GM12878 (cell line): Measurements from ENCODE around the gene WDR45B. TPM values are rescaled to one million over a fixed set of nuclear protein-coding genes. Genes with fewer than 3 reads are reported as not detected.

Source experiments
- ATAC-seq: fragments of 200-7000 bp; cut with Tn5 transposase; 3 replicates; pipeline ENCODE4 v1.9.1; 2020; ENCODE audit warnings: mild to moderate bottlenecking, moderate library complexity
- BruUV-seq: library from RNA; stranded (reverse); fragments of 400-500 nt; replicated peaks from 2 replicates; lab custom pipeline; 2021; lab: Mats Ljungman, UMichigan
- CTCF ChIA-PET: fragments of 300-600 bp; sonication (Branson Sonifier 250); formaldehyde crosslinking; extraction: SDS; loops from one replicate; lab custom pipeline; 2021; ENCODE audit warnings: inconsistent platforms; lab: Yijun Ruan, JAX
- POLR2A ChIA-PET: fragments of 350-600 bp; formaldehyde crosslinking; extraction: SDS; loops from one replicate; lab custom pipeline; 2021; ENCODE audit warnings: inconsistent platforms; lab: Charles Lee
- RAD21 ChIA-PET: fragments of 300-600 bp; sonication (Branson Sonifier 250); formaldehyde crosslinking; loops from one replicate; lab custom pipeline; 2023; ENCODE audit warnings: antibody characterized with exemption; ENCODE audit not compliant: unreplicated experiment; lab: Charles Lee
- SMC1A ChIA-PET: fragments of 300-600 bp; sonication (Branson Sonifier 250); formaldehyde crosslinking; loops from one replicate; lab custom pipeline; 2023; ENCODE audit not compliant: unreplicated experiment, uncharacterized antibody; lab: Charles Lee
- DNase-seq: peaks from one replicate; pipeline ENCODE4 v3.0.0-alpha.2; 2011; ENCODE audit warnings: low read depth, low spot score
- FAIRE-seq: peaks from 3 replicates; lab custom pipeline; 2011; peaks lifted over from hg19 to GRCh38; lab: Jason Lieb, UNC
- H2AFZ ChIP-seq: 2 replicates; pipeline ENCODE4 v1.6.0; 2011; ENCODE audit warnings: low read depth, low read length, control low read depth; ENCODE audit not compliant: control insufficient read depth
- H3K27ac ChIP-seq: 2 replicates; pipeline ENCODE4 v1.5.1; 2011; ENCODE audit warnings: control low read depth; ENCODE audit not compliant: control insufficient read depth, insufficient read depth
- H3K27me3 ChIP-seq, 2 experiments: replicated peaks in 1 of 2; 2 replicates each; pipeline versions ENCODE4 v1.6.0 to v1.6.1; 2011; ENCODE audit warnings: low read length in 1 of 2; ENCODE audit not compliant: control insufficient read depth in 2 of 2, insufficient read depth in 2 of 2
- H3K36me3 ChIP-seq, 2 experiments: 2 replicates each; pipeline ENCODE4 v1.5.1; 2011; ENCODE audit warnings: low read length in 1 of 2; ENCODE audit not compliant: control insufficient read depth in 2 of 2, insufficient read depth in 2 of 2
- H3K4me1 ChIP-seq: 2 replicates; pipeline ENCODE4 v1.6.1; 2011; ENCODE audit warnings: mild to moderate bottlenecking, low read length, moderate library complexity, mixed read lengths; ENCODE audit not compliant: control insufficient read depth, insufficient read depth
- H3K4me2 ChIP-seq: 2 replicates; pipeline ENCODE4 v1.6.0; 2011; ENCODE audit warnings: control low read depth; ENCODE audit not compliant: control insufficient read depth, insufficient read depth
- H3K4me3 ChIP-seq: fragments of 200-600 bp; sonication (generic); 2 replicates; pipeline ENCODE4 v1.5.1; 2016
- H3K79me2 ChIP-seq: 2 replicates; pipeline ENCODE4 v1.6.0; 2011; ENCODE audit warnings: low read length; ENCODE audit not compliant: control insufficient read depth, insufficient read depth
- H3K9ac ChIP-seq: 2 replicates; pipeline ENCODE4 v1.8.0; 2011; ENCODE audit warnings: low read length, control low read depth, mixed read lengths; ENCODE audit not compliant: control insufficient read depth, insufficient read depth
- H3K9me3 ChIP-seq: replicated peaks from 3 replicates; pipeline ENCODE4 v1.5.1; 2011; ENCODE audit warnings: mild to moderate bottlenecking, low read length; ENCODE audit not compliant: control insufficient read depth, insufficient read depth
- H4K20me1 ChIP-seq: 2 replicates; pipeline ENCODE4 v1.6.0; 2011; ENCODE audit not compliant: control insufficient read depth, insufficient read depth
- CTCF ChIP-seq, 3 experiments: IDR thresholded peaks in 2 of 3; conservative IDR thresholded peaks in 1 of 3; 2 replicates each; pipeline ENCODE4 v1.5.1; 2011; ENCODE audit warnings: low read depth in 3 of 3, low read length in 3 of 3, mild to moderate bottlenecking in 3 of 3, control low read depth in 2 of 3, moderate library complexity in 2 of 3, inconsistent platforms in 1 of 3, mixed read lengths in 1 of 3; ENCODE audit not compliant: control insufficient read depth in 2 of 3, insufficient read depth in 1 of 3; ENCODE audit errors: extremely low read depth in 1 of 3
- E2F4 ChIP-seq: IDR thresholded peaks from 2 replicates; pipeline ENCODE4 v1.6.1; 2012; ENCODE audit warnings: low read depth, low read length, improper control_type of control experiment
- EED ChIP-seq: sonication (generic); IDR thresholded peaks from 2 replicates; pipeline ENCODE4 v1.6.1; 2016; ENCODE audit warnings: antibody characterized with exemption, low read depth
- IKZF1 ChIP-seq: fragments of 450-650 bp; conservative IDR thresholded peaks from 2 replicates; pipeline ENCODE4 v1.6.1; 2017; ENCODE audit warnings: antibody characterized with exemption, mild to moderate bottlenecking
- KLF5 ChIP-seq: fragments of 450-650 bp; IDR thresholded peaks from 2 replicates; pipeline ENCODE4 v1.6.1; 2014; ENCODE audit warnings: mild to moderate bottlenecking; ENCODE audit not compliant: partially characterized antibody
- PAX8 ChIP-seq: fragments of 450-650 bp; IDR thresholded peaks from 2 replicates; pipeline ENCODE4 v1.6.1; 2017; ENCODE audit warnings: mild to moderate bottlenecking, moderate library complexity
- PBX3 ChIP-seq: IDR thresholded peaks from 2 replicates; pipeline ENCODE4 v1.6.1; 2011; ENCODE audit warnings: mild to moderate bottlenecking, low read depth, low read length, moderate library complexity; ENCODE audit not compliant: insufficient replicate concordance
- RELB ChIP-seq: fragments of 450-650 bp; IDR thresholded peaks from 2 replicates; pipeline ENCODE4 v1.6.1; 2017; ENCODE audit warnings: low read depth, mild to moderate bottlenecking, moderate library complexity
- USF1 ChIP-seq: IDR thresholded peaks from 2 replicates; pipeline ENCODE4 v1.6.1; 2011; ENCODE audit warnings: borderline replicate concordance, low read depth, mild to moderate bottlenecking, moderate library complexity, mixed read lengths, low read length; ENCODE audit not compliant: insufficient read depth; ENCODE audit errors: extremely low read length
- ZBED1 ChIP-seq: IDR thresholded peaks from 2 replicates; pipeline ENCODE4 v1.6.1; 2016; ENCODE audit warnings: borderline replicate concordance
- WGBS: methylation state at CpG from one replicate; pipeline ENCODE4 v1.1.6; 2016; ENCODE audit warnings: low lambda C conversion rate; ENCODE audit not compliant: insufficient replicate concordance, insufficient coverage; ENCODE audit errors: missing lambda C conversion rate; 5-methylcytosine and 5-hydroxymethylcytosine counted together
- in situ Hi-C: fragments of 300-500 bp; cut with MboI; formaldehyde crosslinking; loops from 9 replicates; pipeline ENCODE4 v1.14.3; 2018; ENCODE audit warnings: mixed read lengths
- intact Hi-C: fragments of 100-400 bp; cut with micrococcal nuclease; formaldehyde crosslinking; loops from one replicate; pipeline ENCODE4 v1.14.2; 2022; ENCODE audit not compliant: unreplicated experiment
- polyA plus RNA-seq, 11 experiments: library from polyadenylated mRNA; depleted of rRNA in 4 of 11; unstranded in 6 of 11; stranded (reverse) in 5 of 11; fragments of >200 nt; fragmentation: Nextera tagmentation in 4 of 11; fragmentation: Illumina TruSeq in 1 of 11; extraction: Ambion mirVana in 4 of 11; extraction: Trizol in 1 of 11; gene quantifications; 1 replicate in 1 of 11; 2 replicates in 10 of 11; pipeline versions ENCODE4 v1.2.1 to v1.2.3, GENCODE V29; 2011 to 2016; ENCODE audit warnings: inconsistent platforms in 2 of 11, missing spikeins in 2 of 11, low read depth in 1 of 11
- total RNA-seq, 4 experiments: library from RNA; depleted of rRNA in 3 of 4; stranded (reverse); fragments of >200 nt in 3 of 4; fragmentation: Illumina TruSeq in 1 of 4; extraction: Trizol in 1 of 4; gene quantifications; 2 replicates each; pipeline versions ENCODE4 v1.2.1 to v1.2.3, GENCODE V29; 2013 to 2021

WDR45B gene
- total and polyA plus RNA-seq, 10 of the 15 experiments (the other 5 are each of a cell fraction or from before 2014, with no cell fraction given): 1.0 to 73.7 (median 26.6) TPM

GRCh38 chr17:82648742-82649331, 593 bp upstream of the WDR45B start (continued):
- no peak for TF ChIP-seq PAX8

- peaks cover 5 to 15% of the 10 kb centered on the region in 2 experiments for H3K36me3 ChIP-seq
- H3K9ac ChIP-seq: peak overlapping the region; percentile 90
- ChIA-PET POLR2A (no interaction called here), RAD21 (no interaction called here), SMC1A (interaction anchor here (1.3 kb wide), 1 partner anchor 69 kb away, joined by 3 read pairs; the partner anchor contains the start of gene FN3KRP), CTCF (no interaction called here)
- no peaks in the 10 kb centered on the region for H3K4me1 ChIP-seq
- no TSS peak for BruUV-seq
- H3K9me3 ChIP-seq: no peaks in the 10 kb centered on the region
- in situ Hi-C loops: no loop called here
- no peaks in the 10 kb centered on the region for H3K27me3 ChIP-seq
- peaks cover 50% of the 10 kb centered on the region for H3K79me2 ChIP-seq
- H3K4me3 ChIP-seq: peak overlapping the region; percentile 97
- peak overlapping the region; percentile 86 for H3K4me2 ChIP-seq
- peak overlapping the region; percentile 17; the same call in 1 of the 2 replicates for H2AFZ ChIP-seq
- WGBS: under 1% methylated on average over 48 of the region's 54 CpGs
- peaks cover 12% of the 10 kb centered on the region for H4K20me1 ChIP-seq
- DNase-seq: no peak
- intact Hi-C loops: loop anchor here (10.0 kb wide), 1 partner anchor 107 kb away; the partner anchor contains the start of gene TBCD
- peak overlapping the region; percentile 55 for H3K27ac ChIP-seq
- ATAC-seq: peak; percentile 65
- FAIRE-seq: no peak
- TF ChIP-seq CTCF (IDR thresholded peaks at IDR 0.05 in 2 of 3, conservative IDR thresholded peaks at IDR 0.05 in 1 of 3; ENCODE audit: control insufficient read depth in 2 of 3, extremely low read depth in 1 of 3, insufficient read depth in 1 of 3, low read depth in 3 of 3, low read length in 3 of 3): peak in 2 of 3 experiments; percentile 17 to 38; a peak in 1 of 6 replicates
- TF ChIP-seq USF1: no peak
- TF ChIP-seq ZBED1: no peak
- 0 out of 2 replicates have a peak, but pooled peaks have one; percentile 42 for TF ChIP-seq EED
- 0 out of 2 replicates have a peak, but pooled peaks have one; percentile 14 for TF ChIP-seq RELB
- TF ChIP-seq PBX3: peak; percentile 77
- peak; percentile 33 for TF ChIP-seq IKZF1
- TF ChIP-seq E2F4: no peak
- no peak for TF ChIP-seq KLF5
These were observed 565 bp downstream of the WDR45B start for GRCh38 chr17:82647593-82648164.
